Measurements from ENCODE around the gene TM6SF1.
"Not testable (repeated sequence)": the region's sequence is repeated elsewhere in the genome, so short reads cannot be mapped to it uniquely, and the experiment has no call there.

The TM6SF1 gene

DNA sequence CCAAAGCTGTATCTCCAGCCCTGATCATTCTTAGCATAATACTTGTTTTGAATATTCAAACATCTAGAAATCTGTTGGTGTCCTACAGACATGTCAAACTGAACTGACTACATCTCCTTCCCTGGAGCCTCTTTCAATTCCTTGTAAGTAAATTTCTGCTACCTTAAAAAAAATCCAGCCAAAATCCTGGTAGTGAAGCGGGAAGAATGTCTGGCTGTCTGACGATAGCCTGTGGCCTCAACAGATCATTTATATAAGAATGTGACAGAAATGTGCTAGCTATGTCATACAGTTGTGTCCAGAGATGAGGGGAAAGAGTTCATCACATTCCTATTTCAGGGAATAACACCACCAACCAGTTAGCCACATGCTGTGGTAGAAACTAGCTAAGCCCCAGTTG lies 18.6 kb upstream of the TM6SF1 start:
- DNase-seq (ENCODE audit: low spot score), result no peak

DNA sequence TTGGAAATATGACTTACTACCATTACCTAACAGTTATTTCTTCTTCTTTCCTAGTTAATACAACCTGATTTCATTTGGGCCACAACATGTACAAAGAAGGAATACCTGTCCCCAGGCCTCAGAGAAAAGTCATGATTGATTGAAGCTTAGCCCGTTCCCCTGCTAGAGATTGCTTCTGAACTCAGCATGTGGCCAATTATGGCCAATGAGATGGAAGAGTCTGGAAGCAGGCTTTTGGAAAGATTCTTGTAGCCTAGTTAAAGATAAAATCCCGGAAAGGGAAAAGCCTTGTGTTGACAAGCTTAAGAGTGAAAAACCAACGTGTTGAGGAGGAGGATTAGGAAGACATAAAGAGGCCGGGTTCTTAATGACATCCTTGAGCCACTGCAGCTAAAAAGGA lies 17.0 kb upstream of the TM6SF1 start:
- no peak for DNase-seq (ENCODE audit: low spot score)

DNA sequence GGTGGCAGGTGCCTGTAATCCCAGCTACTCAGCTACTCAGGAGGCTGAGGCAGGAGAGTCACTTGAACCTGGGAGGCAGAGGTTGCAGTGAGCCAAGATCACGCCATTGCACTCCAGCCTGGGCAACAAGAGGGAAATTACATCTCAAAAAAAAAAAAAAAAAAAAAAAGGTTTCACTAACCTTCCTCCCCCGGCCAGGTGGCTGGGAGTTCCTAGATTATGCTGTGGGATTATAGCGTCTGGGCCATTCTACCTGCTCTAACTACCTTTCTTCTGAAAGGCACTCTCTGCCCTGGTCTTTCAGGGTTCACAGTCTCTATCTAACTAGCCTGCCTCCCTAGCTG lies 15.5 kb upstream of the TM6SF1 start:
- DNase-seq (ENCODE audit: low spot score), result not testable (repeated sequence)

DNA sequence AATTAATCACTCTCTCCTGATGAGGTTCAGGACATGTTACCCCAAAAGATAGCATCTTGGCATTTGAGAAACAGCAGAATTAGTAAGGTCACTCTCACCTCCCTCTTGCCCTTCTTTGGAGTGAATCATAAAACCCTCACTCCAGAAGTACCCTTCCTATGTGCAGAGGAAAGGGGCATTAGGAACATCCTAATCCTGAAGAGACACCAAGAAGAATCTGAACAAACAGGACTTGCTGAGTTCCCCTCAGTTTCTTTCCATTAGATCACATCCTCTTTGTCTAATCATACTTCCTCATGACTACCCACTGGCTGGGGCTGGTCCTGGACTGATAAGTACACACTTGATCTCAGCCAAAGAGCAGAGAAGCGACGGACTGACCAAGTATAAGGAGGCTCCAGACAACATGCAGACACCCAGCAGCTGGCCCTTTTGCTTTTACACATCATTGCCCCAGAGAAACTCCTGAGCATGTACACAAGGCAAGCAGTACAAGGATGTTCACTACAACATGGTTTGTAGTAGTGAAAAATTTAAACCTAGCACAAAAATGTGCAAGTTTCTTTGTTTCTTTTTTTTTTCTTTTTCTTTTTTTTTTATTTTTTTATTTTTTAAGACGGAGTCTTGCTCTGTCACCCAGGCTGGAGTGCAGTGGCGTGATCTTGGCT lies 15.0 kb upstream of the TM6SF1 start:
- no peak for DNase-seq (ENCODE audit: low spot score)

DNA sequence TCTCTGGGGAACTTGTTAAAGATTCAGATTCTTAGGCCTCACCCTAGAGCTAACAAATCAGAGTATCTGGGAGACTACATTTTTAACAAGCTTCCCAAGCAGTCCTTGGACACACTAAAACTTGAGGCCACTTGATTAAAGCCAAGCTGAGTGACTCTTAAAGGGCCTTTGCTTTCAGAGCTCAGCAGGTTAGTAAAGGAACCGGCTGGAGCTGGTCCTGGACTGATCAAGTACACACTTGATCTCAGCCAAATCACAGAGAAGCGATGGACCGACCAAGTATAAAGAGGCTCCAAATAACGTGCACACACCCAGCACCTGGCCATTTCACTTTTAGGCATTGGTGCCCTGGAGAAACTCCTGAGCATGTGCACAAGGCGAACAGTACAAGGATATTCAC lies 12.9 kb upstream of the TM6SF1 start:
- no peak for DNase-seq (ENCODE audit: low spot score)

DNA sequence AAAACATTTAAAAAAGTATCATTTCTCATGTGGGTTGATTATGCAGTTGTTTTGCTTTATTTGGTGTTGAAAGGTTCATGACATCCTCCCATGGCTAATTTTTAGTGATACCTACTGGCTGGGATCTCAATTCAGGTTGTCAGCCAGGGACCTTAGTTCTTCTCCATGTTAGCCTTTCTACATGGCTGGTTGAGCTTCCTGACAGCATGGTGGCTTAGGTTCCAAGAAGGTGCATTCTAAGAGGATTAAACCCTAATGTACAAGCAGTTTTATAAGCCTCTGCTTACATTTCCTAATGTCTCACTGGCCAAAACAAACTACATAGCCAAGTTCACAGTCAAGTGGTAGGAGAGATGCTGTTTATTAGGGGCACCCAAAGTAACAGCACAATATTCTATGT lies 9.4 kb upstream of the TM6SF1 start:
- DNase-seq (ENCODE audit: low spot score), result no peak

DNA sequence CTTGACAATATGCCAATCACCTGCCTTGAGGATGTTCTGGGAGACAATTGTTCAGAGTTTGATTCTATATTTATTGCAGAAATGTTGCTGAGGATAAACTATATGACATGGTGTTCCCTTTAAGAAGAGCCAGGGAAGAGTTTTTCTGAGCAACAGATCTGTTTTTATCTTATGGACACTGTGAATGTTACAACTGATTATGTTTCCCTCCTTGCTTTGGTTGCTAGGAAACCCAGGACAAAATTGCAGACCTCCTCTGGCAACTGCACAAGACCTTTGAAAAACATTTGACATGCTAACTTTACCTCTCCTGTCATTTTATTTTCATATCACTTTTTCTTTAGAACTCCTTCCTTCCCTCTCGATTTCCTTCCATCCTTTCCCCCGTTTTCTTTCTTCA lies 8.2 kb upstream of the TM6SF1 start:
- no peak for DNase-seq (ENCODE audit: low spot score)

DNA sequence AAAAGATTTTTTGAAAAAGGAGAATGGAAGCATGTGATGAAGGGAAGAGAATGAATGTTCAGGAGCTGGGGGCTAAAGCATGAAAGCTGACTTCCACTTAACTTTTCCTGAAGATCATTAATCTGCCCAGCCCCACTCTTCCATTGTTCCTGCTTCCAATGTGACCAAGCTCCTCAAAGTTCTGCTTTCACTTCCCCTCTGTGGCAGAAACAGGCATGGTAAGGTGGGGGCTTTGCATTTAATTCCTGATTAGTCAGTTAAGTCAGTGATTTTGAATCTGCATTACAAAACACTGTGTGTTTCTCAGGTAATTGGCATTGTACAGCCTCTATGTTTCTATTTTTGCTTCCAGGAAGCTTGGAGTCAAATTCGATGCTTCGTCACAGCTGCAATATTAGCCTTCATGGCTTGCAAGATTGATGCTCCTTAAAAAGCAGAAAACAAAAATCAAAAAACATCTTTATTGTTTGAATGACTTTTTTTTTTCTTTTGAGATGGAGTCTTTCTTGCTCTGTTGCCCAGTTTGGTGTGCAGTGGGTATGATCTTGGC lies 7.3 kb upstream of the TM6SF1 start:
- DNase-seq (ENCODE audit: low spot score), result no peak

DNA sequence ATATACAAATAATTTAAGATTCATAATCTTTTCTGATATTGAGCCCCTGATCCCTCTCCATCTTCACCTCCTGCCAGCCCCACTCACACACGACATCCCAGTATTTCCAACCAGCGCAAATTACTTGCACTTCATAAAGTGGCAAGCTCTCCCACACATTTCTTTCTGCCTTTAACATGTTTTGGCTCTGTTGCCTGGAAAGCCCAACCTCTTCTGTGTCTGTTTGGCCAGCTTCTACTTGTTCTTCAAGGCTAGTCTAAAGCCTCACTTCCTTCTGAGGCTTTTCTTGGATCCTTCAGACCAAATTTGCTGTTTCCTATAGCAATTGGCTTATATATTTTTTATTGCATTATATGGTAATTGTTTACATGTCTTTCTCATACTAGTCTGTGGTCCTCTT lies 5.1 kb upstream of the TM6SF1 start:
- no peak for DNase-seq (ENCODE audit: low spot score)

DNA sequence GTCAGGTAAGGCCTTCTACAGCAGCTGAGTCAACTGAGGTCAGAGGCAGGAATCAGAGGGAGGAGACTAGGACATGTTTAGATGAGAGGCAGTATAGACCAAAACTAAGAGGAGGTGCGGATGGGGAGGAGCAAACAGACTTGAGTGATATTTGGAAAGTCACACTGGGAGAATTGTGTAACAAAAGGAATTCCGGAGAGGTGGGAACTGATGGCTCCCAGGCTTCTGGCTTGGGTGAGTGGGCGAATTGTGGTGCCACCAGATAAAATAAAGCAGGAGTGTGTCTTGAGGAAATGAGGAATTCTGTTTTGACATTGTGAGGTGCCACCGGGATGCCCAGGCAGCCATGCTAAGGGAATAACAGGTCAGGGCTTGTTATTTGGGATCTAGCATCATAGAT lies 3.3 kb upstream of the TM6SF1 start:
- DNase-seq (ENCODE audit: low spot score), result no peak

DNA sequence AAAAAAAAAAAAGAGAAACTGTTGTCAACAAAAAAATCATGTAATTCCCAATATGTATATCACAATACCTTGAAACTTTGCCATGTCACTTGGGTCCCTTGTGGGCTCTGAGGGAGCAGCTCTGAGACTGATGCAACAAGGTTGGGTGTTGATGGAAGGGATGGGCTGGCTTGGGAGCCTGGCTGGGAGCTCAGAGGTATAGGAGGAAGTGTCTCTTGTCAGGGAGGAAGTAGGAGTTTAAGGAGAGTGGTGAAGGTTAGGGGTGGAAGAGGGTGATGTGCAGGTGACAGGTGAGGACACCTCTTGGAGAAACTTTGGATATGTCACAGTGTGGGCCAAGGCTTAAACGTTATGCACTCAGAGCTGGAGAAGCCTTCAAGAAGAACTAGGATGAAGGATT lies 2.0 kb upstream of the TM6SF1 start:
- no peak for DNase-seq (ENCODE audit: low spot score)

DNA sequence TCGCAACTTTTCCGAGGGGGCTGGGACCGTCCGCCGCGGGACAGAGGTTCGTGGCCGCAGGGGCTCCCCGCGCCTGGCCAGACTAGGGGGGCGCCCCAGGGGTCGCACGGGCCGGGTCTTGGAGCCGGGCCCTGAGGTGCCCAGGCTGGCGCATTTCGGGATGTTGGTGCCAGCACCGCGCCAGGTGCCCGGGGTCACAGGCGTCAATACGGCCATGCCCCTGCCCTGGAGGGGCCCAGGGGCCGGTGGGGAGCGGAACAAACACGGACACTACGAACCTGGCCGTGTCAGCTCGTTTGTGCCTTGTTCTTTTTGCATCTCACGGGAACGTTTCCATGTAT lies 366 bp downstream of the TM6SF1 start:
- DNase-seq (ENCODE audit: low spot score), result no peak

DNA sequence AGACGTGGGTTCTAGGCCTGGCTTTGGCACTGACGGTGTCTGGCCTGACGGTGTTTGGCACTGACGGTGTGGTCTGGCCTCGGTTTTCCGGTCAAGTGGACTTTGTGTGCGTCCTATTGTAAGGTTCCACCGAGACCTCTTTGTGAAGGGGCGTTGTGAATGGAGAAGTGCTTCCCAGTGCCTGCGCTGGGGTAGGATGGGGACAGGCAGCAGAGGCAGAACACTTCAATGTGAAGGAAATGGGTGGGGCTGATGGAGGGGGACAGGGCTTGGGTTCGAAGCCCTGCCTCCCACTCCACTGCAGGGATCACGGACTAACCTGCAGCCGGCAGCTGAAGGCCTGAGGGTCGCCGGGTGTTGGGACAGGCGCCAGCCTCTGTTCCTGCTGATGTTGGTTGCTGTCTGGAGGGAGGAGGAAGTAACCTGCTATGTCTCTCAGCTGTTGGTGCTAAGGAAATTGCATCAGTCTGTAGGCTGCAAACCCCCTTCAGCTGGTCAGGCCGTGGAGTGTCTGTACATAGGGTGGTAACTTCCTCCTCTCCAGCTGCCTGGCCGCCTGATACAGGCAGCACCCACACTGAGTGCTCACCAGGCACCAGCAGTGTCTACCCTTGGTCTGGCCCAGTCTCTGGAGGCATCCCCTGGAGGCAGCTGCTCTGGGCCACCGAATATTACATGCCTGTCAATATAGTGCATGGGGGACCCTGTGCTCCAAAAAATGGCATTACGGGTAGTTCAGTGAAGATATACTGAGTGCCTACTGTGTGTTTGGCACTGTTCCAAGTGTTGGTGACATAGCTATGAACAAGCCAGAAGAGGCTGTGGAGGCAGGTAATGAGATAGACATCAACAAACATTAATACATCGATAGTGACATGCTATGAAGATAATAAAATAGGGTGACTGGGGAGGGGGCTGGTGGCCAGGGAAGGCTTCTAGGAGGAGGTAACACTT lies 1.1 kb downstream of the TM6SF1 start:
- no peak for DNase-seq (ENCODE audit: low spot score)

DNA sequence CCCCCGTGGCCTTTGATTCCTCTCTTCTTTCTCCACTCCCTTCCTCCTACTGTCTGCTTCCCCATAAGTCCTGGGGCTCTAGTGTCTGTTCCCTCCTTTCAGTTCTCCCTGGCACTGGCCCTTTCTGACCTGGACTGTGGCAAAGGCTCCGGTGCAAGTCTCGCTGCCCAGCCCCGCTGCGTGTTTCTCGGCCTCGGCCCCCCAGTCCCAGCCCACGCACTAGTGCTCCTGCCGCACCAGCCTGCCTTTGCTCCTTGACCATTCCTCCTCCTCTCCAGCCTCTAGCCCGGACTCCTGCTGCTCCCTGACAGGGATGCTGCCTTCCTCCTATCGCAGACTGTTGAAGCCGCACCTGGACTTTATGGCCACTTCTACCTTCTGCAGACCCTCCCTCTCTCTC lies 2.1 kb downstream of the TM6SF1 start:
- no peak for DNase-seq (ENCODE audit: low spot score)

DNA sequence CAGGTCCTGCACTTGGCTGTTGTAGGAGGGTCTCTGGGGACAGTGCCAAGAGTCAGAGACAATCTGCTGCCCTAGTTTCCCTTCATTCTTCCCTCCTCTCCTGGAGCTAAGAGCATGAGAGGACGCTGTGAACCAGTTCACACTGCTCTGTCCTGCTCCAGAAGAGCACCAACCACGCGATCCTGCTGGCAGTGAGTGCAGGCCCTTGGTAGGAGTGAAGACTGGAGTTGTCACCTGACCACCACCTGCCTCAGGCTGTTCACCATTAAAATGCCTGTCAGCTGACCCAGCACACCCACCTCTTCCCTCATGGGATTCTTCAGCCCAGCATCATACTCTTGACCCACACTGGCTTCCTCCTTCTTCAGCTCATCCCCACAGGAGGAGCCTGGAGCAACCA lies 2.9 kb downstream of the TM6SF1 start:
- DNase-seq (ENCODE audit: low spot score), result no peak

DNA sequence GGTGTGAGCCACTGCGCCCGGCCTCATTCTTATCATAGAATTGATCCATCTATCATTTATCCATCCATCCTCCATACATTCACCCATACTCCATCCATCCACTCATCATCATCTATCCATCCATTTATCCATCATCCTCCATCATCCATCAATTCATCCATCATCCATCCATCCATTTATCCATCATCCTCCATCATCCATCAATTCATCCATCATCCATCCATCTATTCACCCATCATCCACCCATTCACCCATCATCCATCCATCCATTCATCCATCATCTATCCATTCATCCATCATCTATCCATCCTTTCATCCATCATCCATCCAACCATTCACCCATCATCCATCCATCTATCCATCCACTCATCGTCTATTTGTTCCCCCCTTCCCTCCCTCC lies 3.7 kb downstream of the TM6SF1 start:
- DNase-seq (ENCODE audit: low spot score), result no peak

DNA sequence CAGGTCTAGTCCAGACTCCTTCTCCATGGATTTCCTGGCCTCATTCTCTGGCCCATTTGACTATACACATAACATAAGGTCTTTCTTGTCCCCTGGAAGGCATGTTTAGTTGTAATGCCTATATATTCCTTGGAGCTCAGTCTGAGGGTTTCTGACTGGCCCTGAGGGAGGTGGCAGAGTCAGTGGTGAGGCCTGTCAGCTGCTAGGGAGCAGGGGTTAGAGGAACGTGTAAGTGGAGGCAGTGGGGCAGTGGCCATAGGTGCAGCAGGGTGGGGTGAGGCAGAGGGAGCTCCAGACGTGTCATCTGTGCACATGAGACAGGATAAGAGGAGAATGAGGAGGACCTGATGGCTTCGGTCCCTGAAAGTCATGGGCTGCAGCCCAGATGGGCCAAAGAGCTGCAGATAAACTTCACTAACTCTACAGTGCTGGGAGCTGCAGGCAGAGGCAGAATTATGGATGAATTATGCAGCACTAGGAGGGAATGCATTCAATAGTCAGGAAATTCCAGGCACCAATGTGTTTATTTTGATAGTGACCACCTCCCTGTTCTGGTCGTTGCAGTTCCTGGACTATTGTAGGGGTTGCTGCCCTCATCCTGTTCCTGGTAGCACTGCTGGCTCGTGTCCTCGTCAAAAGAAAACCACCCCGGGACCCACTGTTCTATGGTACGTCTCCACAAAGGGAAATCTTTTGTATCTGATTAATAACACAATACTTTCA lies 4.9 kb downstream of the TM6SF1 start:
- DNase-seq (ENCODE audit: low spot score), result no peak

DNA sequence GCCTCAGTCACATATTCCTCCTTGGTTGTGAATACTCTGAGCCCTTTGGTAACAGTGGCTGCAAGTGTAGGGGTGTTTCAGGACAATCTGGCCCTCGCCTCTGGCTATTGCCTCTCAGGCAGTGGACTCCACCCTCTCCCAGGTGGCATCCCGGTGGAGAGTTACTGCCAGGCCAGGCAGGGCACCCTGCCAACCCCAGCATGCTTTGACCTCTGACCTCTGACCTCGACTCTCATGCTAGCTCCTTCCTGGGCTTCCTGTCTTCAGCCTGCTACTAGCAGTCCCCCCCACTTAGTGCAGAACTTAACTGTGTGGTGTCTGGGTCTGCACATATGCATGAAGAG lies 5.5 kb downstream of the TM6SF1 start:
- DNase-seq (ENCODE audit: low spot score), result no peak

DNA sequence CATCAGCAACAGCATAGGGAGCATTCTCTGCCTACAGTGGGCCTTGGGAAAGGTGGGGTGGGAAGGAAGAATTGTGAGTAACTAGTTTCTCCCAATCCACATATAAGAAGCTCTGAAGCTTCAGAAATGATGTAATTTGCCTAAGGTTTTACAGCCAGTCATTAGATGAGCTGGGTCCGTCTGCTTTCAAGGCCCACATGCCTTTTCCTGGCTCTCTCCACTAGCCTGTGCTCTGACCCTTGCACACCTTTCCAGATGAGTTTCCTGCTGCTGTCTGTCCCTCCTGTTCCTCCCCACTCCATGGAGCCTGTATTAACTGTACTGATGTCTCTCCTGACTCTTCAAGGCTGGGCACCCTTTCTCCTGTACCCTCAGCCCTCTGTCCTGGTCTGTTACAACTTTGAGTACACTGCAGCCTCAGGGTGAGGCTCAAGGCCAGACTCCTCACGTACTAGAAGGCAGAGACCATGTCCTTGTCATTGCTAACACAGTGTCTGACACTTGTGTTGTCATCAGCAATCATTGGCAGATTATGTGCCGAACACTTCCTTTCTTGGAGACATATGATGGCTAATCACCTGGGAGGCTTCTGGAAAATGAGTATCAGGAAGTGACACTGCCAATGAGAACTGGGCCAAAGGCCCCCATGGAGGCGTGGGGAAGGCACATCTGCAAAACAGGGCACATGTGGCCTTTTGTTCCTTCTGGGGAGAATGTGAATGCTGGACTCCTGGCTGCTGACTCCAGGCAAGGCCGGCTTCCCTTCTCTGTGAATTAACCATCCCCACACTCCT lies 6.6 kb downstream of the TM6SF1 start:
- DNase-seq (ENCODE audit: low spot score), result no peak

DNA sequence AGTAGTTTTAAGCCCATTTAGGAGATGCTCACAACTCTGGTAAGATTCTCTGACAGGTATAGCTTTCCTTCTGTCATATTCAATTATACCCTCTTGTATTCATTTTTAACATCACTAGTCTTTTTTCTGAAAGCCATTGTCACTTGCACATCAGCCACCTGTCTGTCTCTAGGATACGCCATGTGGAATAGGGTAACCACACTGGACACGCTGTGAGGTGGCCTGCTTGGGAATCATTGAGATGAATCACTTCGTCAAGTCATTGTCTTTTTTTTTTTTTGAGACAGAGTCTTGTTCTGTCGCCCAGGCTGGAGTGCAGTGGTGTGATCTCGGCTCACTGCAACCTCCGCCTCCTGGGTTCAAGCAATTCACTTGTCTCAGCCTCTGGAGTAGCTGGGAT lies 7.4 kb downstream of the TM6SF1 start:
- no peak for DNase-seq (ENCODE audit: low spot score)

DNA sequence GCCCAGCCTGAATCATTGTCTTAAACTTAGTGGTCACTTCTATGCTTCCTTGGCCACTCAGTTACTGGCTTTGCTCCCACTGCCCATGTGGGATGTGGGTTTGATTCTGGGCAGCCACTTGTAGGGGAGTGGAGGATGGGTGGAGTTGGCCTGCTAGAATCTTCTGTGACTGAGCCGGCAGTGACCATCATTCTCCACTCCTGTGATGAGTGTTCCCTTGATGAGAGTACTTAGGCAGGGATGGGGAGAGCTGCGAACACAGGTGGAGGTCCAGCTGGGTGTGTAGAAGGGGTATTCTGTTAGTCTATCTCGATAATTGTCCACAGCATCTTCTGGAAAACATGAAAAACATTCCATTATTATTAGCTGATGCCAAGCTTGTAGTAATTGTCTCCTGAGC lies 8.0 kb downstream of the TM6SF1 start:
- DNase-seq (ENCODE audit: low spot score), result no peak

Measured in cerebellar cortex (tissue), 1 donor.